IMR-90 (cell line): ENCODE results near the gene TTC9. TPM values are rescaled to one million over a fixed set of nuclear protein-coding genes. Genes with fewer than 3 reads are reported as not detected.

Experiments used
- ATAC-seq: fragments of 200-7000 bp; cut with Tn5 transposase; 2 replicates; pipeline ENCODE4 v1.9.1; 2020; ENCODE audit warnings: low read depth, mild to moderate bottlenecking, moderate library complexity
- BruUV-seq: library from RNA; stranded (reverse); fragments of 400-500 nt; replicated peaks from 2 replicates; lab custom pipeline; 2021; lab: Mats Ljungman, UMichigan
- CTCF ChIA-PET: fragments of 300-600 bp; formaldehyde crosslinking; extraction: SDS; loops from one replicate; lab custom pipeline; 2021; ENCODE audit warnings: antibody characterized with exemption; lab: Yijun Ruan, JAX
- POLR2A ChIA-PET: fragments of 300-600 bp; sonication (Branson Sonifier 250); formaldehyde crosslinking; loops from one replicate; lab custom pipeline; 2022; ENCODE audit warnings: antibody characterized with exemption; ENCODE audit not compliant: unreplicated experiment; lab: Charles Lee
- DNase-seq: peaks from one replicate; pipeline ENCODE4 v3.0.0; 2013
- H2AFZ ChIP-seq: replicated peaks from 2 replicates; pipeline ENCODE3; 2013; ENCODE audit warnings: low read length, mild to moderate bottlenecking; ENCODE audit not compliant: poor library complexity
- H2AK5ac ChIP-seq: 2 replicates; pipeline ENCODE4 v1.6.1; 2013; ENCODE audit warnings: low read depth, low read length, inconsistent platforms
- H2AK9ac ChIP-seq: replicated peaks from 2 replicates; pipeline ENCODE3; 2013; ENCODE audit warnings: mild to moderate bottlenecking, low read depth, low read length, moderate library complexity; ENCODE audit not compliant: poor library complexity
- H2BK120ac ChIP-seq: 2 replicates; pipeline ENCODE4 v1.6.1; 2013; ENCODE audit warnings: low read depth, low read length, inconsistent platforms
- H2BK15ac ChIP-seq: 3 replicates; pipeline ENCODE4 v1.6.1; 2013; ENCODE audit warnings: low read depth, low read length, inconsistent platforms
- H2BK20ac ChIP-seq: 2 replicates; pipeline ENCODE4 v1.6.1; 2013; ENCODE audit warnings: low read depth, mild to moderate bottlenecking, inconsistent platforms, low read length, moderate library complexity
- H2BK5ac ChIP-seq: 2 replicates; pipeline ENCODE4 v1.6.1; 2013; ENCODE audit warnings: mild to moderate bottlenecking, low read depth, low read length, inconsistent platforms; ENCODE audit not compliant: poor library complexity, severe bottlenecking
- H3K14ac ChIP-seq: replicated peaks from 2 replicates; pipeline ENCODE4 v1.6.1; 2013; ENCODE audit warnings: low read depth, low read length, inconsistent platforms
- H3K18ac ChIP-seq: 2 replicates; pipeline ENCODE4 v1.6.1; 2013; ENCODE audit warnings: low read depth, low read length, control low read depth
- H3K23ac ChIP-seq: 2 replicates; pipeline ENCODE4 v1.6.1; 2013; ENCODE audit warnings: low read depth, low read length, inconsistent platforms
- H3K27ac ChIP-seq: 2 replicates; pipeline ENCODE4 v1.5.1; 2013; ENCODE audit warnings: mild to moderate bottlenecking, control low read depth, low read length; ENCODE audit not compliant: insufficient read depth
- H3K27me3 ChIP-seq: 2 replicates; pipeline ENCODE4 v1.6.1; 2013; ENCODE audit warnings: low read length; ENCODE audit not compliant: control insufficient read depth, insufficient read depth
- H3K36me3 ChIP-seq: 2 replicates; pipeline ENCODE4 v1.6.1; 2013; ENCODE audit warnings: low read length, mixed read lengths; ENCODE audit not compliant: control insufficient read depth, insufficient read depth
- H3K4ac ChIP-seq: 2 replicates; pipeline ENCODE4 v1.6.1; 2013; ENCODE audit warnings: low read depth, low read length, inconsistent platforms
- H3K4me1 ChIP-seq: 2 replicates; pipeline ENCODE4 v1.6.1; 2013; ENCODE audit warnings: low read length, mixed read lengths; ENCODE audit not compliant: control insufficient read depth, insufficient read depth
- H3K4me2 ChIP-seq: 2 replicates; pipeline ENCODE4 v1.6.1; 2013; ENCODE audit warnings: low read depth, mild to moderate bottlenecking, control low read depth, low read length, moderate library complexity
- H3K4me3 ChIP-seq: 2 replicates; pipeline ENCODE4 v1.5.1; 2013; ENCODE audit warnings: low read depth, mild to moderate bottlenecking, control low read depth, low read length, moderate library complexity; ENCODE audit not compliant: insufficient read depth
- H3K56ac ChIP-seq: 2 replicates; pipeline ENCODE4 v1.6.1; 2013; ENCODE audit warnings: low read length, inconsistent platforms; ENCODE audit not compliant: insufficient read depth; ENCODE audit errors: extremely low read depth
- H3K79me1 ChIP-seq, 2 experiments: 2 replicates each; pipeline ENCODE4 v1.6.1; 2013; ENCODE audit warnings: low read length in 2 of 2, inconsistent platforms in 1 of 2, low read depth in 1 of 2
- H3K9ac ChIP-seq: 2 replicates; pipeline ENCODE4 v1.6.1; 2013; ENCODE audit warnings: low read depth, low read length, control low read depth
- H3K9me1 ChIP-seq: 2 replicates; pipeline ENCODE4 v1.6.1; 2013; ENCODE audit warnings: low read length, inconsistent platforms; ENCODE audit not compliant: insufficient read depth
- H3K9me3 ChIP-seq: 2 replicates; pipeline ENCODE4 v1.6.1; 2013; ENCODE audit warnings: low read length; ENCODE audit not compliant: control insufficient read depth, insufficient read depth
- H4K20me1 ChIP-seq: 2 replicates; pipeline ENCODE4 v1.6.1; 2013; ENCODE audit warnings: low read length, inconsistent platforms; ENCODE audit not compliant: insufficient read depth
- H4K5ac ChIP-seq: 2 replicates; pipeline ENCODE4 v1.6.1; 2013; ENCODE audit warnings: mild to moderate bottlenecking, low read depth, low read length, control low read depth
- H4K8ac ChIP-seq, 2 experiments: 2 replicates each; pipeline ENCODE4 v1.6.1; 2013; ENCODE audit warnings: low read depth in 2 of 2, low read length in 2 of 2, control low read depth in 1 of 2, inconsistent platforms in 1 of 2
- H4K91ac ChIP-seq: 2 replicates; pipeline ENCODE4 v1.6.1; 2013; ENCODE audit warnings: low read depth, low read length, inconsistent platforms; ENCODE audit not compliant: insufficient read depth
- ELK1 ChIP-seq: fragments of 150-350 bp; IDR thresholded peaks from 2 replicates; pipeline ENCODE4 v1.6.1; 2016; ENCODE audit warnings: low read depth, mild to moderate bottlenecking, low read length, moderate library complexity, borderline replicate concordance
- MAFK ChIP-seq: IDR thresholded peaks from 2 replicates; pipeline ENCODE4 v1.6.1; 2012; ENCODE audit warnings: low read depth, low read length, improper control_type of control experiment
- NFE2L2 ChIP-seq: fragments of 150-350 bp; IDR thresholded peaks from 2 replicates; pipeline ENCODE4 v1.6.1; 2016; ENCODE audit warnings: low read depth, mild to moderate bottlenecking, low read length
- RAD21 ChIP-seq: IDR thresholded peaks from 2 replicates; pipeline ENCODE4 v1.6.1; 2012; ENCODE audit warnings: low read length, improper control_type of control experiment
- RCOR1 ChIP-seq: IDR thresholded peaks from 2 replicates; pipeline ENCODE4 v1.6.1; 2012; ENCODE audit warnings: mild to moderate bottlenecking, low read length, improper control_type of control experiment; ENCODE audit not compliant: insufficient replicate concordance
- USF2 ChIP-seq: fragments of 150-350 bp; IDR thresholded peaks from 2 replicates; pipeline ENCODE4 v1.6.1; 2017; ENCODE audit warnings: mild to moderate bottlenecking, antibody characterized with exemption, low read length, low read depth
- WGBS, 2 experiments: methylation state at CpG; one replicate each; pipeline versions ENCODE4 v1.1.5 to v1.1.7; 2013; ENCODE audit warnings: missing lambda C conversion rate in 2 of 2; ENCODE audit not compliant: insufficient read length in 1 of 2; ENCODE audit errors: extremely low coverage in 2 of 2; 5-methylcytosine and 5-hydroxymethylcytosine counted together
- dilution Hi-C: fragments of 300-500 bp; cut with HindIII; formaldehyde crosslinking; loops from one replicate; pipeline ENCODE4 v1.14.3; 2018; ENCODE audit warnings: low sequenced_read_pairs; ENCODE audit not compliant: unreplicated experiment
- in situ Hi-C: fragments of 300-500 bp; cut with MboI; formaldehyde crosslinking; loops from 3 replicates; pipeline ENCODE4 v1.14.3; 2019; ENCODE audit warnings: low sequenced_read_pairs, inconsistent platforms, mixed read lengths
- intact Hi-C: fragments of 100-400 bp; cut with micrococcal nuclease; formaldehyde crosslinking; loops from 2 replicates; pipeline ENCODE4 v1.10.0; 2022
- polyA plus RNA-seq, 3 experiments: library from polyadenylated mRNA; depleted of rRNA; stranded (reverse); fragments of >200 nt; gene quantifications; 2 replicates each; pipeline ENCODE4 v1.2.3, GENCODE V29; 2012; ENCODE audit warnings: low replicate concordance in 1 of 3
- total RNA-seq: library from RNA; depleted of rRNA; stranded (reverse); fragments of >200 nt; gene quantifications from 2 replicates; pipeline ENCODE4 v1.2.3, GENCODE V29; 2012

TTC9 gene
- total and polyA plus RNA-seq, 2 of the 4 experiments (the other 2 are of a cell fraction), result 0.02 TPM; not detected in 1

- in situ Hi-C loops, result no loop called here
- Histone ChIP-seq H3K36me3 (no peaks in the 10 kb centered on the region), H3K9me1 (no peaks in the 10 kb centered on the region), H3K18ac (no peak overlapping the region), H3K4me3 (no peak overlapping the region), H4K8ac (no peak overlapping the region), H3K4me2 (no peak overlapping the region), H3K9ac (no peak overlapping the region), H3K14ac (no peak overlapping the region), H4K5ac (no peak overlapping the region), H4K20me1 (no peaks in the 10 kb centered on the region), H3K56ac (no peak overlapping the region), H3K9me3 (no peaks in the 10 kb centered on the region), H2BK15ac (no peak overlapping the region), H2BK5ac (no peak overlapping the region), H3K27ac (no peak overlapping the region), H3K27me3 (peaks cover 15% of the 10 kb centered on the region), H2AK5ac (no peak overlapping the region), H3K23ac (no peak overlapping the region), H2AFZ (no peak overlapping the region), H3K4ac (no peak overlapping the region), H2AK9ac (no peak overlapping the region), H2BK120ac (no peak overlapping the region), H3K4me1 (no peaks in the 10 kb centered on the region), H4K91ac (no peak overlapping the region), H2BK20ac (no peak overlapping the region), H3K79me1 (no peaks in the 10 kb centered on the region)
- WGBS, 2 experiments, result 100% methylated on average over 1 of the region's 6 CpGs; no CpG with 5 or more reads in 1 of the 2 experiments
- ATAC-seq (peak; percentile 72), DNase-seq (peak; percentile 41)
- POLR2A ChIA-PET, result no interaction called here
- intact Hi-C loops, result no loop called here
- TF ChIP-seq RAD21, result no peak
- TF ChIP-seq USF2, result no peak
- TF ChIP-seq RCOR1, result no peak
- no peak for TF ChIP-seq MAFK
- no peak for TF ChIP-seq ELK1
- TF ChIP-seq NFE2L2, result no peak
- BruUV-seq, result no TSS peak
- dilution Hi-C loops, result no loop called here
- CTCF ChIA-PET, result no interaction called here
Measured at GRCh38 chr14:70707138-70708038, 65.7 kb downstream of the TTC9 start.
